ENCODE measurements around the gene ZNF521.

ZNF521 gene

GRCh38 chr18:25247725-25248124, 104.2 kb downstream of the ZNF521 start:
- TF ChIP-seq POLR2A (IDR thresholded peaks at IDR 0.05; ENCODE audit: extremely low read depth, insufficient read length) (no peak), MYC (IDR thresholded peaks at IDR 0.05; ENCODE audit: low read depth, low read length) (no peak), MAX (IDR thresholded peaks at IDR 0.05; ENCODE audit: low read depth, low read length) (no peak), CTCF (IDR thresholded peaks at IDR 0.05; ENCODE audit: low read depth, low read length) (no peak)
- no peak for DNase-seq (ENCODE audit: low read depth)
- H3K4me3 ChIP-seq (ENCODE audit: low read depth, low read length), result no peak overlapping the region

GRCh38 chr18:25244924-25245698, 106.9 kb downstream of the ZNF521 start:
- H3K4me3 ChIP-seq (ENCODE audit: low read depth, low read length), result no peak overlapping the region
- TF ChIP-seq POLR2A (IDR thresholded peaks at IDR 0.05; ENCODE audit: extremely low read depth, insufficient read length), result no peak
- TF ChIP-seq MAX (IDR thresholded peaks at IDR 0.05; ENCODE audit: low read depth, low read length), result no peak
- TF ChIP-seq MYC (IDR thresholded peaks at IDR 0.05; ENCODE audit: low read depth, low read length), result no peak
- TF ChIP-seq CTCF (IDR thresholded peaks at IDR 0.05; ENCODE audit: low read depth, low read length), result no peak
- no peak for DNase-seq (ENCODE audit: low read depth)

DNA sequence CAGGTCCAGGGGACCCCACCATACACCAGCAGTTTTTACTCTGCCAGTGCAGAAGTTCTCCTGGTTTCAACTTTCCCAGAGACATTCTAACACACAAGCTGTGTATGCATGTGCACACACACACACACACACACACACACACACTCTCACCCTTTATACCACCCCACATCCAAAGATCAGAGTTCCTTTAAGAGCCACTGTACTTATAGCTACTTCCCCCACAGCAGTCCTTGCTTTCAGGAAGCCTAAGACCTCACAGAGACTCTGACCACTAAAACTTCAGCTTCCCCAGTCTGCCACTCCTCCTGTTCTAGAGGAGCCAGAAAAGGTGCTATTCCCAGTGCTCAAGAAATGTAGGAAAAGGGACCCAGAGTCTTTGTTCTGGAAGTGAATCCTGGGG, 107.8 kb downstream of the ZNF521 start:
- H3K4me3 ChIP-seq (ENCODE audit: low read depth, low read length), result no peak overlapping the region
- TF ChIP-seq MAX (IDR thresholded peaks at IDR 0.05; ENCODE audit: low read depth, low read length), result no peak
- TF ChIP-seq CTCF (IDR thresholded peaks at IDR 0.05; ENCODE audit: low read depth, low read length), result no peak
- TF ChIP-seq MYC (IDR thresholded peaks at IDR 0.05; ENCODE audit: low read depth, low read length), result no peak
- DNase-seq (ENCODE audit: low read depth), result no peak

- DNase-seq (ENCODE audit: low read depth), result no peak
- H3K4me3 ChIP-seq (ENCODE audit: low read depth, low read length), result no peak overlapping the region
- no peak for TF ChIP-seq MAX (IDR thresholded peaks at IDR 0.05; ENCODE audit: low read depth, low read length)
- no peak for TF ChIP-seq POLR2A (IDR thresholded peaks at IDR 0.05; ENCODE audit: extremely low read depth, insufficient read length)
- no peak for TF ChIP-seq CTCF (IDR thresholded peaks at IDR 0.05; ENCODE audit: low read depth, low read length)
- TF ChIP-seq MYC (IDR thresholded peaks at IDR 0.05; ENCODE audit: low read depth, low read length), result no peak
Measured at GRCh38 chr18:25243754-25244153, 108.2 kb downstream of the ZNF521 start.

GRCh38 chr18:25243257-25243656, 108.7 kb downstream of the ZNF521 start:
- no peak for DNase-seq (ENCODE audit: low read depth)
- TF ChIP-seq MAX (IDR thresholded peaks at IDR 0.05; ENCODE audit: low read depth, low read length) (no peak), CTCF (IDR thresholded peaks at IDR 0.05; ENCODE audit: low read depth, low read length) (no peak), POLR2A (IDR thresholded peaks at IDR 0.05; ENCODE audit: extremely low read depth, insufficient read length) (no peak), MYC (IDR thresholded peaks at IDR 0.05; ENCODE audit: low read depth, low read length) (no peak)
- H3K4me3 ChIP-seq (ENCODE audit: low read depth, low read length), result no peak overlapping the region
